Gastrocnemius medialis (tissue), 4 donors: ENCODE results near the gene HOXD12.

Experiments
- POLR2A ChIP-seq, 2 donors: fragments of 450-650 bp; IDR thresholded peaks; one replicate each; pipeline ENCODE4 v1.6.1; 2017; ENCODE audit warnings: antibody characterized with exemption in 2 of 2, mild to moderate bottlenecking in 2 of 2, moderate library complexity in 2 of 2
- TF ChIP-seq, protein P1 (sequence below), 5 experiments: fragments of 450-650 bp in 3 of 5; fragments of 200-600 bp in 2 of 5; sonication (generic) in 2 of 5; IDR thresholded peaks in 4 of 5; conservative IDR thresholded peaks in 1 of 5; 1 replicate in 4 of 5; 2 replicates in 1 of 5; pipeline ENCODE4 v1.5.1; 2016 to 2019; ENCODE audit warnings: antibody characterized with exemption in 5 of 5, mild to moderate bottlenecking in 3 of 5, moderate library complexity in 3 of 5

GRCh38 chr2:176147800-176148496, 48.4 kb downstream of the HOXD12 start:
- TF ChIP-seq POLR2A (IDR thresholded peaks at IDR 0.05): no peak
- TF ChIP-seq, protein P1, sequence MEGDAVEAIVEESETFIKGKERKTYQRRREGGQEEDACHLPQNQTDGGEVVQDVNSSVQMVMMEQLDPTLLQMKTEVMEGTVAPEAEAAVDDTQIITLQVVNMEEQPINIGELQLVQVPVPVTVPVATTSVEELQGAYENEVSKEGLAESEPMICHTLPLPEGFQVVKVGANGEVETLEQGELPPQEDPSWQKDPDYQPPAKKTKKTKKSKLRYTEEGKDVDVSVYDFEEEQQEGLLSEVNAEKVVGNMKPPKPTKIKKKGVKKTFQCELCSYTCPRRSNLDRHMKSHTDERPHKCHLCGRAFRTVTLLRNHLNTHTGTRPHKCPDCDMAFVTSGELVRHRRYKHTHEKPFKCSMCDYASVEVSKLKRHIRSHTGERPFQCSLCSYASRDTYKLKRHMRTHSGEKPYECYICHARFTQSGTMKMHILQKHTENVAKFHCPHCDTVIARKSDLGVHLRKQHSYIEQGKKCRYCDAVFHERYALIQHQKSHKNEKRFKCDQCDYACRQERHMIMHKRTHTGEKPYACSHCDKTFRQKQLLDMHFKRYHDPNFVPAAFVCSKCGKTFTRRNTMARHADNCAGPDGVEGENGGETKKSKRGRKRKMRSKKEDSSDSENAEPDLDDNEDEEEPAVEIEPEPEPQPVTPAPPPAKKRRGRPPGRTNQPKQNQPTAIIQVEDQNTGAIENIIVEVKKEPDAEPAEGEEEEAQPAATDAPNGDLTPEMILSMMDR (IDR thresholded peaks at IDR 0.05 in 4 of 5, conservative IDR thresholded peaks at IDR 0.05 in 1 of 5): no peak
